Ovary (tissue), 3 donors: Measurements from ENCODE around the gene KATNA1.

Experiments
- CTCF ChIP-seq, 3 donors: fragments of 450-650 bp in 2 of 3; fragments of 200-600 bp in 1 of 3; IDR thresholded peaks; one replicate each; pipeline versions ENCODE4 v1.5.1 to v1.8.0; 2016 to 2022; ENCODE audit warnings: antibody characterized with exemption in 3 of 3, mild to moderate bottlenecking in 1 of 3
- EP300 ChIP-seq: sonication (generic); formaldehyde crosslinking; IDR thresholded peaks from one replicate; pipeline ENCODE4 v1.6.1; 2017; ENCODE audit warnings: antibody characterized with exemption
- POLR2A ChIP-seq: fragments of 450-650 bp; IDR thresholded peaks from one replicate; pipeline ENCODE4 v1.6.1; 2017; ENCODE audit warnings: antibody characterized with exemption, mild to moderate bottlenecking, moderate library complexity
- donor health status: DM: no; HTN: no; CAD: no.

- no peak for TF ChIP-seq CTCF (IDR thresholded peaks at IDR 0.05)
- TF ChIP-seq POLR2A = no peak
- TF ChIP-seq EP300 = no peak
Measured at GRCh38 chr6:149567945-149568585, 80.4 kb downstream of the KATNA1 start.
